Mucosa of descending colon (tissue), 3 donors: ENCODE results near the gene HNRNPA3. TPM values are rescaled to one million over a fixed set of nuclear protein-coding genes. Genes with fewer than 3 reads are reported as not detected.

ENCODE experiments used
- ATAC-seq: fragments of 200-7000 bp; cut with Tn5 transposase; one replicate; pipeline ENCODE4 v1.9.1; 2020; ENCODE audit warnings: mild to moderate bottlenecking, moderate library complexity
- DNase-seq, 3 donors: peaks; one replicate each; pipeline ENCODE4 v3.0.0-alpha.2; 2020
- H3K36me3 ChIP-seq: fragments of 200-600 bp; one replicate; pipeline ENCODE4 v1.8.0; 2021; ENCODE audit warnings: low read depth, mild to moderate bottlenecking
- H3K4me1 ChIP-seq: fragments of 200-600 bp; one replicate; pipeline ENCODE4 v1.8.0; 2021; ENCODE audit warnings: low read depth, mild to moderate bottlenecking
- H3K4me3 ChIP-seq: fragments of 200-600 bp; one replicate; pipeline ENCODE4 v1.8.0; 2021; ENCODE audit warnings: mild to moderate bottlenecking
- H3K9me3 ChIP-seq: fragments of 200-600 bp; one replicate; pipeline ENCODE4 v1.8.0; 2021; ENCODE audit warnings: mild to moderate bottlenecking
- intact Hi-C, 2 donors: fragments of 100-400 bp; cut with DNase I in 1 of 2; cut with micrococcal nuclease in 1 of 2; formaldehyde crosslinking; loops; one replicate each; pipeline versions ENCODE4 v1.11.0 to v1.11.1; 2022; cut with DNase I, micrococcal nuclease
- total RNA-seq, 3 donors: library from RNA; stranded (reverse); fragmentation: NEBNext Ultra II Directional in 2 of 3; extraction: Animal tissue kit (Norgen Biotek cat#: 25700) in 2 of 3; gene quantifications; one replicate each; pipeline versions ENCODE4 v1.2.1 to v1.2.4, GENCODE V29; 2021 to 2023
- TF ChIP-seq, protein P1 (sequence below): fragments of 200-600 bp; IDR thresholded peaks from one replicate; pipeline ENCODE4 v1.8.0; 2022; ENCODE audit warnings: antibody characterized with exemption, mild to moderate bottlenecking
- donor health status: DM: no; HTN: no; CAD: no; lungs with moderate emphysema.
- donor health status: DM: no; HTN: no; CAD: no.
- donor health status: DM: no; HTN: yes; CAD: no.

HNRNPA3 gene
- total RNA-seq, 3 donors from 2014 or later = 133 to 169 (median 151) TPM

DNA sequence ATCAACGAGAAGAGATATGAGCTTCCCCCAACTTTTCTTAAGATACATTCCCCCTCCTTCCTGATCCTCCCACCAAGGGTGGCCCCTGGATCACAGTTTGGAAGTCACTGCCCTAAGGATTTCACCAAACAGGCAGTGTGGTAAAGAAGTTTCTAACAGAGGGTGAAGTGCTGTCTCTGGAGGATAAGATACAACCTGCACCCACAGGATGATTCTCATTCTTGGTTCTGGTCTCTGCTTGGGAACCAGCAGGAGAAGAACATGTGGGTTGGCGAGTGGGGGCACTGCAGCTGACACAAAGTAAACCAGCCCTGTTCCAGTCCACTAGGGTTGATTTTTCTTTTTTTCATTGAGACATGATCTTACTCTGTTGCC lies 42.6 kb downstream of the HNRNPA3 start:
- ATAC-seq = no peak
- no peaks in the 10 kb centered on the region for H3K9me3 ChIP-seq
- DNase-seq = no peak
- H3K4me3 ChIP-seq = no peak overlapping the region
- H3K36me3 ChIP-seq = no peaks in the 10 kb centered on the region
- peaks cover 75% of the 10 kb centered on the region for H3K4me1 ChIP-seq
- TF ChIP-seq, protein P1, sequence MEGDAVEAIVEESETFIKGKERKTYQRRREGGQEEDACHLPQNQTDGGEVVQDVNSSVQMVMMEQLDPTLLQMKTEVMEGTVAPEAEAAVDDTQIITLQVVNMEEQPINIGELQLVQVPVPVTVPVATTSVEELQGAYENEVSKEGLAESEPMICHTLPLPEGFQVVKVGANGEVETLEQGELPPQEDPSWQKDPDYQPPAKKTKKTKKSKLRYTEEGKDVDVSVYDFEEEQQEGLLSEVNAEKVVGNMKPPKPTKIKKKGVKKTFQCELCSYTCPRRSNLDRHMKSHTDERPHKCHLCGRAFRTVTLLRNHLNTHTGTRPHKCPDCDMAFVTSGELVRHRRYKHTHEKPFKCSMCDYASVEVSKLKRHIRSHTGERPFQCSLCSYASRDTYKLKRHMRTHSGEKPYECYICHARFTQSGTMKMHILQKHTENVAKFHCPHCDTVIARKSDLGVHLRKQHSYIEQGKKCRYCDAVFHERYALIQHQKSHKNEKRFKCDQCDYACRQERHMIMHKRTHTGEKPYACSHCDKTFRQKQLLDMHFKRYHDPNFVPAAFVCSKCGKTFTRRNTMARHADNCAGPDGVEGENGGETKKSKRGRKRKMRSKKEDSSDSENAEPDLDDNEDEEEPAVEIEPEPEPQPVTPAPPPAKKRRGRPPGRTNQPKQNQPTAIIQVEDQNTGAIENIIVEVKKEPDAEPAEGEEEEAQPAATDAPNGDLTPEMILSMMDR = no peak
- intact Hi-C loops = no loop called here

DNA sequence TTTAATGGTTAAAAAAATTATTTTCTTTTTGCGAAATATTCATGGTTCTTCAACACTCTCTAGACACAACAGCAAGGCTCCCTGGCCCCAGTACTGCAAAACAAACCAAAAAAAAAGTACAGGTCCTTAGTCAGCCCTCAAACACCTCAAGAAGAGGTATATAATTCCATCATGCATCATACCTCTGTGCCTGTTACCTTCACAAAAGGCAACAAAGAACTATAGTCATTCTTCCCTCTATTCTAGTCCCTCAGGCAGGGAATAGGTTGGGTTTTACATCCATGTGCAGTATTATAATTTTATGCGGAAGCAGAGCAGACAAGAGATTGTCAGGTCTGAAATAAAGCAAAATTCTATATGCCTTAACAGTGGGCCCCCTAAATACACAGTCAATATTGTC lies 43.4 kb downstream of the HNRNPA3 start:
- ATAC-seq (no peak), DNase-seq (no peak)
- intact Hi-C loops = no loop called here
- peaks cover 82% of the 10 kb centered on the region for H3K4me1 ChIP-seq
- H3K9me3 ChIP-seq = no peaks in the 10 kb centered on the region
- no peak overlapping the region for H3K4me3 ChIP-seq
- H3K36me3 ChIP-seq = no peaks in the 10 kb centered on the region
- TF ChIP-seq, protein P1 = no peak

DNA sequence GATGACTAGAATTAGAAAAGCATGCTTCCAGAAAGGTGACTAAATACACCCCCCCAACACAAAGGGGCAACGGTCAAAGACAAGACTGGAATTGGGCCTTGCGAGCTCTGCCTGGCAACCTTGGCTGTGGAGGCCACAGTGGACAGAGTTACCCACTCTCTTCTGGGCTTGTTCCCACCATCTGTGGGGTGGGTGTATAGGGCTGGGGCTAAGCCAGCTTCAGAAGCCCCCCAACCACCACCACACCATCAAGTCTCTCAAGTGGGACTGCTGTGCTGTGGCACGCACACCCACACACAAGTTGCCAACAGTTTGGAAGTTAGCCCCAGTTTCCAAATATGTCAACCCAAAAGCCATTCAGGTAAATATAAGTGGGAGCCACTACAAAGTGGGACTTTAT lies 44.1 kb downstream of the HNRNPA3 start:
- no peak for ATAC-seq
- Histone ChIP-seq H3K36me3 (no peaks in the 10 kb centered on the region), H3K9me3 (no peaks in the 10 kb centered on the region), H3K4me1 (peaks cover 83% of the 10 kb centered on the region), H3K4me3 (no peak overlapping the region)
- intact Hi-C loops = no loop called here
- TF ChIP-seq, protein P1 = no peak
- DNase-seq = no peak

DNA sequence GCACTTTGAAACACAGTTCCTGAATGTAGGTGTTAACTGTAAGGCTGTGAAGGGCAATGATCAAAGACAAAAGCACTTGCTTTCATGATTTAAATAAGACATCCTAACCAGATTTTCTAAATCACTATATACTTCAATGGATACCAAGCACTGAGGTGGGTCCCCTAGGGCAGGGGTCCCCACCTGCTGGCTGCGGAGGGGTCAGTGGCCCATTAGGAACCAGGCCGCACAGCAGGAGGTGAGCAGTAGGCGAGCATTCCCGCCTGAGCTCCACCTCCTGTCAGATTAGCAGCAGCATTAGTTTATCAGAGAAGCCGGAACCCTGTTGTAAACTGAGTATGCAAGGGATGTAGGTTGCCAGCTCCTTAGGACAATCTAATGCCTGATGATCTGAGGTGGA lies 44.9 kb downstream of the HNRNPA3 start:
- peaks cover 76% of the 10 kb centered on the region for H3K4me1 ChIP-seq
- TF ChIP-seq, protein P1 = no peak
- no peak overlapping the region for H3K4me3 ChIP-seq
- no peaks in the 10 kb centered on the region for H3K9me3 ChIP-seq
- intact Hi-C loops = no loop called here
- ATAC-seq = no peak
- DNase-seq = no peak
- H3K36me3 ChIP-seq = no peaks in the 10 kb centered on the region

DNA sequence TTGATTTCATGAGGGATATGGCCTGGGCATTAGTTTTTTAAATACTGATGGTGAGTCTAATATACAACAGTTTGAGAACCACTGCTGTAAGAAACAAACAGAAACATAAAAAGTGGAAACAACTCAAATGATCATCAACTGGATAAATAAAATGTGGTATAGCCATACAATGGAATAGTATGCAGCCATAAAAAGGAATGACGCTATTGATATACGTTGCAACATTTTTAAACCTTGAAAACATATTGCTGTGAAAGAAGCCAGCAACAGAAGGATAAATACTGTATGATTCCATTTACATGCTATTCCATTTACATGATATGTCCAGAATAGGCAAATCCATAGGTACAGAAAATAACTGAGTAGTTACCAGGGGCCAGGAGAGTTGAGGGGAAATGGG lies 45.5 kb downstream of the HNRNPA3 start:
- TF ChIP-seq, protein P1 = no peak
- DNase-seq = no peak
- intact Hi-C loops = no loop called here
- Histone ChIP-seq H3K4me1 (peaks cover 70% of the 10 kb centered on the region), H3K9me3 (no peaks in the 10 kb centered on the region), H3K36me3 (no peaks in the 10 kb centered on the region), H3K4me3 (no peak overlapping the region)
- no peak for ATAC-seq

DNA sequence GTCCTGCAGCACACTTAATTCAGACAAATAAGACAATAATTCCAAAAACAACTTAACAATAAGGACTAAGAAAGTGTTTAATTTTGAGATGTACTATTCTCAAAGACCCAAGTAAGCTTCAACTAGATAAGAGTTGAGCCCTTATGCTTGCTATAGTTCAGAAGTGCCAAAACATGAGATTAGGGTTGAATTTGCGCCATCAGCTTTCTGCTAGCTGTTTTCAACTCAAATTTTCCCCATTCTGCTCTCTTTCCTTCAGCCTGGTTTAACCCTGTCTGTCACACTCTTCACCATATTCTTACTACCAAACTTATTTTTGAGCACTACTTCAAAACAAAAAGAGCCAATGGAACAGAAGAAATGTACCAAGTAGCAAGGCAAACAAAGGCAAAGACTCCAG lies 47.8 kb downstream of the HNRNPA3 start:
- Histone ChIP-seq H3K9me3 (no peaks in the 10 kb centered on the region), H3K4me3 (no peak overlapping the region), H3K36me3 (no peaks in the 10 kb centered on the region), H3K4me1 (peaks cover 47% of the 10 kb centered on the region)
- intact Hi-C loops = loop anchor here (5.0 to 10.0 kb wide), 2 partner anchors 46 to 93 kb away; partner anchors contain the start of gene HNRNPA3 (in 1 of the 2)
- TF ChIP-seq, protein P1 = no peak
- no peak for ATAC-seq
- DNase-seq = no peak
